Naive thymus-derived CD4-positive, alpha-beta T cell (primary cell): Measurements from ENCODE around the gene OSBPL5. TPM values are rescaled to one million over a fixed set of nuclear protein-coding genes. Genes with fewer than 3 reads are reported as not detected.

Source experiments
- ATAC-seq: fragments of 150-1000 bp; cut with Tn5 transposase; 2 replicates; pipeline ENCODE4 v1.10.0; 2021; ENCODE audit warnings: mild to moderate bottlenecking, moderate library complexity
- CTCF ChIA-PET: fragments of 350-600 bp; sonication (Branson Sonifier 250); formaldehyde crosslinking; loops from one replicate; lab custom pipeline; 2021; ENCODE audit warnings: antibody characterized with exemption; lab: Charles Lee
- POLR2A ChIA-PET: fragments of 350-600 bp; sonication (Branson Sonifier 250); formaldehyde crosslinking; loops from one replicate; lab custom pipeline; 2021; ENCODE audit warnings: antibody characterized with exemption, inconsistent platforms; lab: Charles Lee
- DNase-seq, 9 donors: peaks; one replicate each; pipeline versions ENCODE4 v3.0.0 to v3.0.0-alpha.2; 2020 to 2022; ENCODE audit warnings: mixed read lengths in 1 of 9
- H3K27ac ChIP-seq: one replicate; pipeline ENCODE4 v1.7.0; 2013; ENCODE audit warnings: mild to moderate bottlenecking, low read depth, low read length, moderate library complexity
- H3K27me3 ChIP-seq, 2 donors: one replicate each; pipeline ENCODE4 v1.7.0; 2013; ENCODE audit warnings: low read length in 2 of 2, mild to moderate bottlenecking in 2 of 2, moderate library complexity in 2 of 2; ENCODE audit not compliant: control insufficient read depth in 2 of 2, insufficient read depth in 2 of 2
- H3K36me3 ChIP-seq, 3 experiments: 1 replicate in 2 of 3; 2 replicates in 1 of 3; pipeline ENCODE4 v1.7.0; 2013; ENCODE audit warnings: low read length in 3 of 3, mild to moderate bottlenecking in 3 of 3, moderate library complexity in 1 of 3; ENCODE audit not compliant: insufficient read depth in 3 of 3, control insufficient read depth in 2 of 3
- H3K4me1 ChIP-seq, 2 donors: one replicate each; pipeline ENCODE4 v1.7.0; 2013; ENCODE audit warnings: low read length in 2 of 2, mild to moderate bottlenecking in 2 of 2, moderate library complexity in 1 of 2; ENCODE audit not compliant: control insufficient read depth in 2 of 2, insufficient read depth in 2 of 2
- H3K4me3 ChIP-seq: 2 replicates; pipeline ENCODE4 v1.7.0; 2013; ENCODE audit warnings: mild to moderate bottlenecking, low read length
- H3K9me3 ChIP-seq, 3 experiments: 1 replicate in 2 of 3; 2 replicates in 1 of 3; pipeline ENCODE4 v1.7.0; 2013; ENCODE audit warnings: low read length in 3 of 3; ENCODE audit not compliant: control insufficient read depth in 2 of 3
- H3K27ac Mint-ChIP-seq, 9 donors: one replicate each; pipeline ENCODE4 v1.8.0; 2020 to 2022; ENCODE audit warnings: mixed read lengths in 9 of 9, mild to moderate bottlenecking in 8 of 9, moderate library complexity in 5 of 9, inconsistent platforms in 2 of 9
- H3K27me3 Mint-ChIP-seq, 5 donors: one replicate each; pipeline ENCODE4 v1.8.0; 2021 to 2022; ENCODE audit warnings: mixed read lengths in 5 of 5, mild to moderate bottlenecking in 1 of 5
- H3K36me3 Mint-ChIP-seq, 5 donors: one replicate each; pipeline ENCODE4 v1.8.0; 2020 to 2022; ENCODE audit warnings: mixed read lengths in 5 of 5, mild to moderate bottlenecking in 3 of 5, inconsistent platforms in 1 of 5
- H3K4me1 Mint-ChIP-seq, 7 donors: one replicate each; pipeline ENCODE4 v1.8.0; 2020 to 2022; ENCODE audit warnings: mixed read lengths in 7 of 7, mild to moderate bottlenecking in 3 of 7, inconsistent platforms in 1 of 7
- H3K4me3 Mint-ChIP-seq, 10 donors: one replicate each; pipeline ENCODE4 v1.8.0; 2020 to 2022; ENCODE audit warnings: mild to moderate bottlenecking in 10 of 10, mixed read lengths in 10 of 10, moderate library complexity in 6 of 10, inconsistent platforms in 2 of 10
- H3K9me3 Mint-ChIP-seq, 11 donors: one replicate each; pipeline ENCODE4 v1.8.0; 2020 to 2022; ENCODE audit warnings: mixed read lengths in 11 of 11, mild to moderate bottlenecking in 4 of 11, inconsistent platforms in 1 of 11, moderate library complexity in 1 of 11
- intact Hi-C, 2 donors: fragments of 100-400 bp; cut with micrococcal nuclease; formaldehyde crosslinking; loops; one replicate each; pipeline ENCODE4 v1.15.1; 2023
- polyA plus RNA-seq, 2 donors: library from polyadenylated mRNA; unstranded; fragments of 300-500 nt; fragmentation: Illumina TruSeq; gene quantifications; one replicate each; pipeline ENCODE4 v1.2.3, GENCODE V29; 2021
- total RNA-seq, 6 experiments: library from RNA in 5 of 6; stranded (reverse) in 5 of 6; gene quantifications; 1 replicate in 5 of 6; 2 replicates in 1 of 6; pipeline ENCODE4 v1.2.3 and lab custom pipeline; 2021 to 2026

Gene OSBPL5
- total and polyA plus RNA-seq, 7 experiments from 2014 or later: 0.51 to 76.7 (median 5.5) TPM

- Histone ChIP-seq H3K4me3 (no peak overlapping the region), H3K4me1 (peaks cover 0 to 2% of the 10 kb centered on the region in 2 donors), H3K36me3 (no peaks in the 10 kb centered on the region), H3K27ac (no peak overlapping the region), H3K9me3 (no peaks in the 10 kb centered on the region), H3K27me3 (no peaks in the 10 kb centered on the region)
- no peak for ATAC-seq
- Mint-ChIP-seq H3K4me3 (peak overlapping the region in 1 of 10 donors; percentile 79), H3K4me1 (peaks cover 0 to 23% (median 0%) of the 10 kb centered on the region in 7 donors), H3K27me3 (no peaks in the 10 kb centered on the region), H3K36me3 (no peaks in the 10 kb centered on the region), H3K9me3 (no peaks in the 10 kb centered on the region), H3K27ac (peak overlapping the region in 1 of 9 donors; percentile 32)
- CTCF ChIA-PET: no interaction called here
- no peak for DNase-seq
- POLR2A ChIA-PET: no interaction called here
- intact Hi-C loops: no loop called here
These were observed 59.9 kb downstream of the OSBPL5 start for GRCh38 chr11:3104961-3105790.

- Mint-ChIP-seq H3K4me3 (peak overlapping the region in 1 of 10 donors; percentile 79), H3K27me3 (no peaks in the 10 kb centered on the region), H3K9me3 (no peaks in the 10 kb centered on the region), H3K27ac (no peak overlapping the region), H3K36me3 (peaks cover 0 to 3% (median 0%) of the 10 kb centered on the region in 5 donors), H3K4me1 (peaks cover 4 to 29% (median 6%) of the 10 kb centered on the region in 7 donors)
- H3K4me1 ChIP-seq: peaks cover 0 to 4% of the 10 kb centered on the region in 2 donors
- H3K9me3 ChIP-seq: no peaks in the 10 kb centered on the region
- H3K27me3 ChIP-seq: no peaks in the 10 kb centered on the region
- H3K36me3 ChIP-seq: no peaks in the 10 kb centered on the region
- H3K27ac ChIP-seq: no peak overlapping the region
- ChIA-PET CTCF (no interaction called here), POLR2A (no interaction called here)
- ATAC-seq (no peak), DNase-seq (peak in 1 of 9 donors; percentile 11)
- no peak overlapping the region for H3K4me3 ChIP-seq
- intact Hi-C loops: no loop called here
These were observed 60.9 kb downstream of the OSBPL5 start for GRCh38 chr11:3104051-3104714.

- H3K36me3 Mint-ChIP-seq: peaks cover 0 to 4% (median 0%) of the 10 kb centered on the region in 5 donors
- Histone ChIP-seq H3K27ac (no peak overlapping the region), H3K4me1 (peaks cover 0 to 4% of the 10 kb centered on the region in 2 donors), H3K27me3 (no peaks in the 10 kb centered on the region), H3K4me3 (no peak overlapping the region), H3K9me3 (no peaks in the 10 kb centered on the region), H3K36me3 (no peaks in the 10 kb centered on the region)
- CTCF ChIA-PET: interaction anchor here (0.6 to 1.3 kb wide), 2 partner anchors 12 to 798 kb away, joined by 3 to 5 read pairs; no protein-coding TSS in a partner anchor
- H3K27ac Mint-ChIP-seq: no peak overlapping the region
- H3K4me3 Mint-ChIP-seq: peak overlapping the region in 1 of 10 donors; percentile 79
- intact Hi-C loops: no loop called here
- H3K9me3 Mint-ChIP-seq: no peaks in the 10 kb centered on the region
- peaks cover 8 to 34% (median 10%) of the 10 kb centered on the region in 7 donors for H3K4me1 Mint-ChIP-seq
- H3K27me3 Mint-ChIP-seq: no peaks in the 10 kb centered on the region
- POLR2A ChIA-PET: no interaction called here
- DNase-seq (no peak), ATAC-seq (no peak)
These were observed 62.0 kb downstream of the OSBPL5 start for GRCh38 chr11:3103076-3103475.

GRCh38 chr11:3102641-3102921 lies 62.5 kb downstream of the OSBPL5 start:
- peak overlapping the region in 1 of 10 donors; percentile 79 for H3K4me3 Mint-ChIP-seq
- Histone ChIP-seq H3K36me3 (no peaks in the 10 kb centered on the region), H3K4me1 (peaks cover 0 to 4% of the 10 kb centered on the region in 2 donors), H3K27ac (no peak overlapping the region), H3K9me3 (no peaks in the 10 kb centered on the region), H3K27me3 (no peaks in the 10 kb centered on the region), H3K4me3 (no peak overlapping the region)
- intact Hi-C loops: no loop called here
- CTCF ChIA-PET: interaction anchor here (0.6 to 1.3 kb wide), 2 partner anchors 11 to 797 kb away, joined by 3 to 5 read pairs; no protein-coding TSS in a partner anchor
- peaks cover 8 to 34% (median 13%) of the 10 kb centered on the region in 7 donors for H3K4me1 Mint-ChIP-seq
- DNase-seq (no peak), ATAC-seq (no peak)
- H3K36me3 Mint-ChIP-seq: peaks cover 0 to 4% (median 0%) of the 10 kb centered on the region in 5 donors
- H3K9me3 Mint-ChIP-seq: no peaks in the 10 kb centered on the region
- POLR2A ChIA-PET: no interaction called here
- H3K27ac Mint-ChIP-seq: no peak overlapping the region
- H3K27me3 Mint-ChIP-seq: no peaks in the 10 kb centered on the region

GRCh38 chr11:3101921-3102640 lies 63.0 kb downstream of the OSBPL5 start:
- ChIA-PET CTCF (no interaction called here), POLR2A (no interaction called here)
- no peaks in the 10 kb centered on the region for H3K9me3 ChIP-seq
- no peak overlapping the region for H3K27ac ChIP-seq
- Mint-ChIP-seq H3K4me1 (peaks cover 6 to 34% (median 13%) of the 10 kb centered on the region in 7 donors), H3K27ac (peak overlapping the region in 2 of 9 donors; percentile 33 to 62), H3K36me3 (peaks cover 0 to 4% (median 0%) of the 10 kb centered on the region in 5 donors), H3K4me3 (peak overlapping the region in 1 of 10 donors; percentile 79), H3K9me3 (no peaks in the 10 kb centered on the region), H3K27me3 (no peaks in the 10 kb centered on the region)
- no peaks in the 10 kb centered on the region for H3K27me3 ChIP-seq
- no peak overlapping the region for H3K4me3 ChIP-seq
- DNase-seq: no peak
- no peak for ATAC-seq
- intact Hi-C loops: no loop called here
- H3K36me3 ChIP-seq: no peaks in the 10 kb centered on the region
- peaks cover 0 to 4% of the 10 kb centered on the region in 2 donors for H3K4me1 ChIP-seq

- no peak overlapping the region for H3K27ac ChIP-seq
- peak overlapping the region in 2 of 10 donors; percentile 16 to 52 for H3K4me3 Mint-ChIP-seq
- peaks cover 0 to 4% of the 10 kb centered on the region in 2 donors for H3K4me1 ChIP-seq
- no peak overlapping the region for H3K4me3 ChIP-seq
- peaks cover 0 to 4% (median 0%) of the 10 kb centered on the region in 5 donors for H3K27me3 Mint-ChIP-seq
- H3K4me1 Mint-ChIP-seq: peaks cover 3 to 28% (median 13%) of the 10 kb centered on the region in 7 donors
- peaks cover 0 to 4% (median 0%) of the 10 kb centered on the region in 5 donors for H3K36me3 Mint-ChIP-seq
- H3K36me3 ChIP-seq: no peaks in the 10 kb centered on the region
- intact Hi-C loops: no loop called here
- no peaks in the 10 kb centered on the region for H3K27me3 ChIP-seq
- ChIA-PET CTCF (interaction anchor here (0.7 kb wide), 1 partner anchor 671 kb away, joined by 5 read pairs; no protein-coding TSS in a partner anchor), POLR2A (no interaction called here)
- peak overlapping the region in 5 of 9 donors; percentile 19 to 79 (median 33) for H3K27ac Mint-ChIP-seq
- ATAC-seq: peak; percentile 57
- no peaks in the 10 kb centered on the region for H3K9me3 Mint-ChIP-seq
- no peaks in the 10 kb centered on the region for H3K9me3 ChIP-seq
- no peak for DNase-seq
These were observed 65.9 kb downstream of the OSBPL5 start for GRCh38 chr11:3099178-3099577.
